GM12873 (cell line): ENCODE results near the gene KCNMB2.

Experiments used
- CTCF ChIP-seq: IDR thresholded peaks from 2 replicates; pipeline ENCODE4 v1.5.1; 2012; ENCODE audit warnings: low read depth, mild to moderate bottlenecking, moderate library complexity, low read length, control low read depth; ENCODE audit not compliant: insufficient read depth; ENCODE audit errors: missing control alignments

The KCNMB2 gene

GRCh38 chr3:178655488-178655887 is 119.3 kb downstream of the KCNMB2 start:
- no peak for TF ChIP-seq CTCF

- no peak for TF ChIP-seq CTCF
Measured at GRCh38 chr3:178658694-178659325, 122.6 kb downstream of the KCNMB2 start.

- no peak for TF ChIP-seq CTCF
Measured at GRCh38 chr3:178663201-178663934, 127.1 kb downstream of the KCNMB2 start.

GRCh38 chr3:178665747-178666146 is 129.5 kb downstream of the KCNMB2 start:
- no peak for TF ChIP-seq CTCF

- no peak for TF ChIP-seq CTCF
Measured at GRCh38 chr3:178669022-178669601, 132.9 kb downstream of the KCNMB2 start.

- no peak for TF ChIP-seq CTCF
Measured at GRCh38 chr3:178669758-178670157, 133.5 kb downstream of the KCNMB2 start.

GRCh38 chr3:178671377-178671776 is 135.1 kb downstream of the KCNMB2 start:
- TF ChIP-seq CTCF, result no peak
